Immature natural killer cell (primary cell): ENCODE data around the gene SEMA4F. TPM values are rescaled to one million over a fixed set of nuclear protein-coding genes. Genes with fewer than 3 reads are reported as not detected.

Source experiments
- DNase-seq, 3 donors: peaks; one replicate each; pipeline ENCODE4 v3.0.0; 2022; ENCODE audit warnings: mixed read lengths in 1 of 3
- H3K27ac Mint-ChIP-seq, 6 donors: one replicate each; pipeline ENCODE4 v1.8.0; 2020; ENCODE audit warnings: mixed read lengths in 6 of 6, mild to moderate bottlenecking in 5 of 6, inconsistent platforms in 4 of 6, moderate library complexity in 3 of 6
- H3K27me3 Mint-ChIP-seq, 3 donors: one replicate each; pipeline ENCODE4 v1.8.0; 2020 to 2021; ENCODE audit warnings: low read depth in 3 of 3, mild to moderate bottlenecking in 3 of 3, mixed read lengths in 3 of 3, moderate library complexity in 3 of 3, inconsistent platforms in 1 of 3
- H3K36me3 Mint-ChIP-seq, 3 donors: one replicate each; pipeline ENCODE4 v1.8.0; 2020; ENCODE audit warnings: mixed read lengths in 3 of 3, inconsistent platforms in 2 of 3, mild to moderate bottlenecking in 2 of 3
- H3K4me1 Mint-ChIP-seq, 2 donors: one replicate each; pipeline ENCODE4 v1.8.0; 2020; ENCODE audit warnings: inconsistent platforms in 2 of 2, mild to moderate bottlenecking in 2 of 2, mixed read lengths in 2 of 2, moderate library complexity in 1 of 2
- H3K4me3 Mint-ChIP-seq, 5 donors: one replicate each; pipeline ENCODE4 v1.8.0; 2020; ENCODE audit warnings: mild to moderate bottlenecking in 5 of 5, mixed read lengths in 5 of 5, inconsistent platforms in 3 of 5, moderate library complexity in 3 of 5
- H3K9me3 Mint-ChIP-seq, 6 donors: one replicate each; pipeline ENCODE4 v1.8.0; 2020; ENCODE audit warnings: mild to moderate bottlenecking in 6 of 6, mixed read lengths in 6 of 6, inconsistent platforms in 4 of 6, moderate library complexity in 3 of 6
- polyA plus RNA-seq, 3 donors: library from polyadenylated mRNA; unstranded; fragments of 300-500 nt; fragmentation: Illumina TruSeq; gene quantifications; one replicate each; pipeline ENCODE4 v1.2.3, GENCODE V29; 2021

Gene SEMA4F
- polyA plus RNA-seq, 3 donors from 2014 or later, result 3.7 to 9.5 (median 6.7) TPM

DNA sequence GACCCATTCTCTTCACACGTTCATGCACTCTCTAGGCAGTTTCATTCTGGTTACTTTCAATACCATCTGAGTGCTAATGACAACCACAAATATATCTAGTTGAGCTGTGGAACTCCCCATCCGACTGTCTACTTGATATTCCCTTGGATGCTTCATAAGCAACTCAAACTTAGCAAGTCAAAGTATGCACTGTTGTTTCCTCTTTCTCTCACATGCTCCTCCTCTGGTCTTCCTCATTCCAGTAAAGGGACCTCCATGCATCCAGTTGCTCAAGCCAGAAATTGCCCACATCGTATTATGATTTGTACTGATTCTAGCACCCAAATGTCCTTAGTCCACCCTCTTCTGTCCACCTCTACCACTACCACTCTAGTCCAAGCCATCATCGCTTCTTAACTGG is 22.3 kb downstream of the SEMA4F start:
- DNase-seq, result no peak
- H3K9me3 Mint-ChIP-seq, result no peaks in the 10 kb centered on the region
- no peak overlapping the region for H3K4me3 Mint-ChIP-seq
- H3K36me3 Mint-ChIP-seq, result peaks cover 32 to 79% (median 33%) of the 10 kb centered on the region in 3 donors
- H3K4me1 Mint-ChIP-seq, result no peaks in the 10 kb centered on the region
- H3K27me3 Mint-ChIP-seq, result no peaks in the 10 kb centered on the region
- no peak overlapping the region for H3K27ac Mint-ChIP-seq

DNA sequence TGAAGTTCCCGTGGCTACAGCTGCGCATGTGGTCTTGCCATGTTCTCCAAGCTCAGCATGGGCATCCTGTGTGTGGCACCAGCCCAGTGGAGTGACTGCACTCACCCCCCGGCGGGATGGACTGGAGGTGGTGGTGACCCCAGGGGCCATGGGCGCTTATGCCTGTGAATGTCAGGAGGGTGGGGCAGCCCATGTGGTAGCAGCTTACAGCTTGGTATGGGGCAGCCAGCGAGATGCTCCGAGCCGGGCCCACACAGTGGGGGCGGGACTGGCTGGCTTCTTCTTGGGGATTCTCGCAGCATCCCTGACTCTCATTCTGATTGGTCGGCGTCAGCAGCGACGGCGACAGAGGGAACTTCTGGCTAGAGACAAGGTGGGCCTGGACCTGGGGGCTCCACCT is 25.6 kb downstream of the SEMA4F start:
- no peaks in the 10 kb centered on the region for H3K4me1 Mint-ChIP-seq
- peaks cover 28 to 61% (median 33%) of the 10 kb centered on the region in 3 donors for H3K36me3 Mint-ChIP-seq
- no peak overlapping the region for H3K4me3 Mint-ChIP-seq

DNA sequence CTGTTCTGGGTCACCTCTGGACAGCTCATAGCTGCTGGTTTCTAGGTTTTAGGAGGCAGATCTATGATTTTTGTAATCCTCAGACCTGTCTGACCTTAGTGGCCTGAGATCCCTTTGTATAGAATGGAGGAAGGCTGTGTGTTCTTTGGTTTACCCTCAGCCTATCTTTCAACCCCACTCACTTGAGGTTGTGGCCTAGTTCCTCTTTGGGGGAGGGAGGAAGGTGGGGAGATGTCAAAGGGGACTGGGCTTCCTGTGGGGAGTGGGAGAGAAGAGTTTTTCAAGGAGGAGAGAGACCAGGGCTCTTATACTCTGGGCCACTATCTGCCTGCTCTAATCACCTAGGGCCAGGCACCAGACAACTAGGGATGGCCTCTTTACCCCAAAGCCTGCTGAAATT is 28.5 kb downstream of the SEMA4F start:
- Mint-ChIP-seq H3K27ac (no peak overlapping the region), H3K36me3 (peaks cover 14 to 44% (median 17%) of the 10 kb centered on the region in 3 donors)

More for the DNA sequence above, 25.6 kb downstream of the SEMA4F start:
- Mint-ChIP-seq H3K27ac (no peak overlapping the region), H3K9me3 (no peaks in the 10 kb centered on the region), H3K27me3 (no peaks in the 10 kb centered on the region)
- no peak for DNase-seq

DNA sequence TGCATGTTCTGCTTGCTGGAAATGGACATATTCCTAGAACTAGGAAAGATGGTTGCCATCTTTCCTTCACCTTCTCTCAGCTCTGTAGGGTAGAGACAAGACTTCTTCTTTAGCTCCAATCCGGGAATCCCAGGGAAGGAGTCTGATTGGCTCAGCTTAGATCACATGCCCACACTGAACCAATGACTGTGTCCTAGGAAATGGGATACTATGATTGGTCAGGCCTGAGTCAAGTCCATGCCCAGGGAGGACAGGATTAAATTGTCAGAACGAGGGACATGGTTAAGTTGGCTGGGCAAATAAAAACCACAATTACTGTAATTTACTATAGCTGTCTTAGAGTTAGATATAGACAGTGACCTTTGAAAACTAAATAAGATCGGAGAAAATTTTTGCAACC is 31.4 kb downstream of the SEMA4F start:
- Mint-ChIP-seq H3K4me3 (no peak overlapping the region), H3K27me3 (peaks cover 0 to 2% (median 0%) of the 10 kb centered on the region in 3 donors), H3K36me3 (peaks cover 5 to 24% (median 8%) of the 10 kb centered on the region in 3 donors), H3K27ac (no peak overlapping the region), H3K4me1 (no peaks in the 10 kb centered on the region), H3K9me3 (no peaks in the 10 kb centered on the region)
- no peak for DNase-seq

More for the DNA sequence above, 28.5 kb downstream of the SEMA4F start:
- H3K27me3 Mint-ChIP-seq, result no peaks in the 10 kb centered on the region
- DNase-seq, result no peak
- H3K4me3 Mint-ChIP-seq, result no peak overlapping the region
- no peaks in the 10 kb centered on the region for H3K9me3 Mint-ChIP-seq
- H3K4me1 Mint-ChIP-seq, result no peaks in the 10 kb centered on the region

DNA sequence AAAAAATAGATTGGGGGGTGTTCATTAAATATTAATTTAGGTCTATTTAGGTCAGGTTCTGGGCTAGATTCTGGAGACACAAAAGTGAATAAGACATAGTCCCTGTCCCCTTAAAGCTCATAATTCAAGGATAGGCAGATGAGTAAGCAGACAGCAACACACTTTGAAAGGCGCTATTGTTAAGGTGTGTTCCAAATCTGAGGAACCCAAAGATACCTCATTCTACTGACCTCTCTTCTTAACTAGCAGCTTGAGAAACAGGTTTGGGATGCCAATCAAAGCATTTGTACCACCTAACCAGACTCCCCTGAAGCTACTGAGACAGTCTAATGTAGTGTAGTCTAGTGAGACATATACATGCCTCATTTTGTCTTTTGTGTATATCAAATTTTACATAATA is 34.8 kb downstream of the SEMA4F start:
- H3K36me3 Mint-ChIP-seq, result peaks cover 0 to 10% (median 0%) of the 10 kb centered on the region in 3 donors
- no peak for DNase-seq
- H3K4me3 Mint-ChIP-seq, result no peak overlapping the region
- H3K9me3 Mint-ChIP-seq, result no peaks in the 10 kb centered on the region
- no peaks in the 10 kb centered on the region for H3K4me1 Mint-ChIP-seq
- H3K27me3 Mint-ChIP-seq, result peaks cover 0 to 4% (median 2%) of the 10 kb centered on the region in 3 donors
- no peak overlapping the region for H3K27ac Mint-ChIP-seq

DNA sequence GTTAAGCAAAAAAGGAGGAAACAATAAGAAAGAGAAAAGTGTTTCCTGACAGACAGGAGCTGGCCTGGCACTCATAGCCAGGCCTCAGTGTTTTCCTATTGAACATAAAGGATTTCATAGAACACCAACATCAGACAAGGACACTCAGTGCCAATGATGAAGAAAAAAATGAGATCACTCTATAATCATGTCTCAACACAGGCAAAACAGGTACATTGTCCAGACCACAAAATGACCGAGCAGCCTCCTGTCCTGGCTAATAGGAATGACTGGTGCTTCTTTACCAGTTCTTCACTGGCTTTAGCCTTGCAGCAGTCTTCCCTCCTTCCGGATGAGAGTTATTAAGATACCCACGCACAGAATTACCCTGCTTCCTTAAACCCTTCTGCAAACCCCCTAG is 35.6 kb downstream of the SEMA4F start:
- Mint-ChIP-seq H3K4me1 (no peaks in the 10 kb centered on the region), H3K9me3 (no peaks in the 10 kb centered on the region), H3K36me3 (peaks cover 0 to 10% (median 0%) of the 10 kb centered on the region in 3 donors), H3K27ac (no peak overlapping the region), H3K27me3 (peaks cover 0 to 4% (median 2%) of the 10 kb centered on the region in 3 donors), H3K4me3 (no peak overlapping the region)
- no peak for DNase-seq

DNA sequence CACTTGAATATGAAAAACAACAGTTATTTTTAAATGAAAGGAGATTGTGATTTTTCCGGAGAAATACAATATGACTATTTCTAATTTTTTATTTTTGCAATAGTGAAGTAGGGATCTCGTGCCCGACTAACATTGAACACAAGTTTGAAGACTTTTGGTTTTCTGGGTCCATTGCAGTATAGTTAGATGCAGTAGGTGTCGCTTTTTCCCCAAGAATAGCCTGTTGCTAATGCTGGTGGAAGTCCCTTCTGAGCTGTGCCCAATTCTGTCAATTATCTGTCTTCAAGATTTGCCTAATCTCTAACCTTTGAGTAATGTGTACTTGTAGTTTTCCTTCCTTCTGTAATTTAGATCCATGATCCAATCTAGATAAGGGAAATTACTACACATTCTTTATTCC is 36.5 kb downstream of the SEMA4F start:
- Mint-ChIP-seq H3K27ac (no peak overlapping the region), H3K9me3 (no peaks in the 10 kb centered on the region), H3K36me3 (peaks cover 0 to 10% (median 5%) of the 10 kb centered on the region in 3 donors), H3K27me3 (peaks cover 0 to 4% (median 2%) of the 10 kb centered on the region in 3 donors), H3K4me1 (no peaks in the 10 kb centered on the region), H3K4me3 (no peak overlapping the region)
- peak in 2 of 3 donors; percentile 6 to 7 for DNase-seq

DNA sequence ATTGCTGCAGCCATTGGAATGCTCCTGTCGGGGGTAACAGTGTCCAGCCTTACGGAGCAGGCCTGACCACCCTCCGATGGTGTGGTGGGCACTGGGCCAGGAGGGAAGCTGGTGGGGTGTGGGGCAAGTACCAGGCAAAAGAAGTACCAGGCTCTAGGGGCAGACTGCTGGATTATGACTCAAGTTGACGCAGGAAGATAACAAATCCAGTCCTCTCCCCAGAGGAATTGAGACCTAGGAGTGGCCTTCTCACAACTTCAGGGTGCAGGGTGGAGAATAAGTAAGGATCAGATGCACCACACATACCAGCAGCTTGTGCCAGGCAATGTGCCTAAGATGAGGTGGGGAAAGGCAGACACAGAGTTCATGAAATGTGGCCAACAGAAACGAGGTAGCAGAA is 37.9 kb downstream of the SEMA4F start:
- Mint-ChIP-seq H3K4me3 (no peak overlapping the region), H3K27ac (no peak overlapping the region)

DNA sequence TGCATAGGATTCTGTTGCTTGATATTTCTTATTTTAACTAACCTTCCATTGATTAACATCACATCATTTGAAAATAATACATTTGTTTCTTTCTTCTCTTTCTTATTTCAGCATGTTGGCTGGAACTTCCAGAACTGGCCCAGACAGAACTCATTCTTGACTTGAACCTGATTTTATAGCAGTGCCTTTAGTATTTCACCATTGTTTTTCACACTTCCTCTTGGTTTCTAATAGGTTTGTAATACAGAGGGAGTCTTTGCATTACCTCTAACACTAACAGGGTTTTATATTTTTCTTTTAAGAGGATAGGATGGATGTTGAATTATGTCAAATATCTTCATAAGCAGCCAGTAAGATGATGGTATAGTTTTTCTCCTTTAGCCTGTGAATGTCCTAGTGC is 39.2 kb downstream of the SEMA4F start:
- Mint-ChIP-seq H3K27ac (no peak overlapping the region), H3K9me3 (no peaks in the 10 kb centered on the region), H3K4me1 (no peaks in the 10 kb centered on the region), H3K27me3 (peaks cover 0 to 4% (median 2%) of the 10 kb centered on the region in 3 donors), H3K36me3 (peaks cover 0 to 9% (median 6%) of the 10 kb centered on the region in 3 donors), H3K4me3 (no peak overlapping the region)
- DNase-seq, result no peak

More for the DNA sequence above, 37.9 kb downstream of the SEMA4F start:
- H3K27me3 Mint-ChIP-seq, result peaks cover 0 to 4% (median 2%) of the 10 kb centered on the region in 3 donors
- H3K9me3 Mint-ChIP-seq, result no peaks in the 10 kb centered on the region
- no peaks in the 10 kb centered on the region for H3K4me1 Mint-ChIP-seq
- H3K36me3 Mint-ChIP-seq, result peaks cover 0 to 7% (median 6%) of the 10 kb centered on the region in 3 donors
- DNase-seq, result no peak

DNA sequence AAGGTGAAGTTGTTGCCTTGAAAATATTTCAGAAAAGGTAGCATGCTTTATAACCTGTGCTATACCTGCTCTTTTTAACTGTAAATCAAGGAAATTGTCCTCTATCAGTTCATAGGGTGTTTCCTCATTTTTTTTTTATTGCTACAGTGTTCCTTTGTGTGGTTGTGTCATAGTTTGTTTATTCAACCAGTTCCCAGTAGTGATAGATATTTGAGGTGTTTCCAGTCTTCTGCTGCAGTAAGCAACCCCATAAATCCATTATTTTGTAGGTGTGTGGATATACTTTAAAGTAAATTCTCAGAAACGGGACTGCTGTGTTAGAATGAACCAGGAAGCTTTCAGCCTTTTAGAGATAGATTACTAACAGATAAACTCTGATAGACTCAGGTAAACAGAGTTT is 39.6 kb downstream of the SEMA4F start:
- peaks cover 0 to 9% (median 6%) of the 10 kb centered on the region in 3 donors for H3K36me3 Mint-ChIP-seq

DNA sequence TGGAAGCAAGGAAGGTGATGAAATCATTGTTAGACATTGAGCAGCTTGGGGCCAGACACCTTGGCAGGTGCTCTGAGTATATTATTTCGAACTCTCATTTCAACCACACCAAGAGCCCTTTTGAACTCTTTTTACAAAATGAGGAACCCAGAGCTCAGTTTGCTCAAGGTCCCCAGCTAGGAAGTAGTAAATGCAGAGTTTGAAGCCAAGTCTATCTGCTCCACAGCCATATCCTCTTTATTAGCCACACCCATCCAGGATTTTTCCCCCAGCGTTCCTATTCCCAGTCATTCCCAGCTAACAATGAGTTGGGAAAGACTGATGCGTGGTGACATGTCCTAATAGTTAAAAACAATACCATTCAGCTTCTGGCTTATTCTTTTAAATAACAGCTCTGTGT is 40.2 kb downstream of the SEMA4F start:
- Mint-ChIP-seq H3K4me3 (no peak overlapping the region), H3K4me1 (no peaks in the 10 kb centered on the region), H3K9me3 (no peaks in the 10 kb centered on the region), H3K27me3 (peaks cover 0 to 6% (median 2%) of the 10 kb centered on the region in 3 donors), H3K27ac (no peak overlapping the region), H3K36me3 (peaks cover 0 to 10% (median 6%) of the 10 kb centered on the region in 3 donors)
- no peak for DNase-seq

More for the DNA sequence above, 39.6 kb downstream of the SEMA4F start:
- Mint-ChIP-seq H3K9me3 (no peaks in the 10 kb centered on the region), H3K4me1 (no peaks in the 10 kb centered on the region), H3K4me3 (no peak overlapping the region), H3K27ac (no peak overlapping the region), H3K27me3 (peaks cover 0 to 5% (median 2%) of the 10 kb centered on the region in 3 donors)
- DNase-seq, result no peak

DNA sequence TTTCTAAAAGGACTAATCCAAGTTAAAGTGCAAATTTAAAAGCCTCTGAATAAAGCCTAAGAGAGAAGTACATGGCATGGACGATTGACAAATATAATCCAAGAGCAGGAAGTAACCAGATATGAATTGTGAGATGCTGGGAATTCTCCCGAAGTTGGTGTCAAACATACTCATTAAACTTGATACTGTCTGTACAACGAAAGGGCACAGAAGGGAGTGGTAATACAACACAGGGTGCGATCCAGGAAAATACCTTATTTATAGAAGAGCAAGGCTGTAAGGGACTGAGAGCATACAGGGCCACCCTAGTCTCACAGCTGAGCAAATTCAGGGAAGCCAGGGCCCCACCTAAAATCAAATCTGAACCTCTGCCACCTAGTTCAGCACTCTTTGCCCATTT is 41.6 kb downstream of the SEMA4F start:
- Mint-ChIP-seq H3K27ac (no peak overlapping the region), H3K4me3 (no peak overlapping the region), H3K9me3 (no peaks in the 10 kb centered on the region), H3K4me1 (no peaks in the 10 kb centered on the region), H3K36me3 (peaks cover 0 to 19% (median 9%) of the 10 kb centered on the region in 3 donors), H3K27me3 (peaks cover 0 to 3% (median 2%) of the 10 kb centered on the region in 3 donors)
- DNase-seq, result no peak

DNA sequence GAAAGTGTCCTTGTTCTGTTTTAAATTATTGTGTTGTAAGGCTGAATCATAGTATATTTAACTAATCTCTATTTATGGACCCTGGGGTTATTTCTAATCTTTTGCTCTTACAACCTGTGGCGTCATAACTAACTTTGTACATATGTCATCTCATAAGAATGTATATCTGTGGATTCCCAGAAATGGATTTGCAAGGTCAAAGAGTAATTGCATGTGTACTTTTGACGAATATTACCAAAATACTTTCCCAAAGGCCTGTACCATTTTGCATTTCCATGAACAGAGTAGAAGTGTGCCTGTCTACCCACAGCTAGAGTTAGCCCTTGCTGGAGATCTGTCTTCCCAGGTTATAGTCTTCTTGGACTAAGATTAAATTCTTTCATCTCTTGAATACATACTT is 42.8 kb downstream of the SEMA4F start:
- no peaks in the 10 kb centered on the region for H3K9me3 Mint-ChIP-seq
- H3K27me3 Mint-ChIP-seq, result peaks cover 0 to 3% (median 1%) of the 10 kb centered on the region in 3 donors
- peaks cover 0 to 19% (median 9%) of the 10 kb centered on the region in 3 donors for H3K36me3 Mint-ChIP-seq
- no peaks in the 10 kb centered on the region for H3K4me1 Mint-ChIP-seq
- H3K27ac Mint-ChIP-seq, result no peak overlapping the region
- DNase-seq, result no peak
- no peak overlapping the region for H3K4me3 Mint-ChIP-seq

DNA sequence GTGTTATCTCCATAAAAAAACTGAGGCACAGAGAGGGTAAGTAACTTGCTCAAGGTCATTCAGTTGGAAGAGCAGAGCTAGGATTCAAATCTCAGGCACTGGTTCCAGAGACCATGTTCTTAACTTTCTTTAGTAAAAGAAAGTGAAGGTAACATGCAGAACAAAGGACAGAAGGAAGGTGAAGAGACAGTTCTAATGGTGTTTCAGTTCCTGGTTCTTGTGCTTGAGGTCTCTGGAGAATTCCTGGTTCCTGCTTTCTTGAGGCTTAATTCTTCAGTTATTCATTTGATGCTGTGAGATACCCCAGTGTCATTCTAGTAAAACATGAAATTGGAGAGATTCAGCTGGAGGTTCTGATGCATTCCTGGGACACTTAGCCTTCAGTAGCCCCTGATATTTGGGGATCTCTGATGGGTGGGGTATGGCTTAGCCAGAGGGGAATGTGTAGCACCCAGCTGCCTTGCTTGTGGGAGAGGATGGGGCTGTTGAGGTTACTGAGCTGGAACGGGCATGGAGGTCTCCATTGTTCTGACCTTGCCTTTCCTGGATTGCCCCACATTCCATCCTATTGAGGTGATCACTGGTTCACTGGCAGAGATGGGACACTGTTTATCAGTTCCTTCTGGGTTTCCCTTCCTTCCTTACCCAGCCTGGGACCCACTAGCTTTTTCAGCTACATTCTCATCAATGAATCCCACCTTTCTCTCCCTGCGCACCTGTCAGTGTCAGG is 46.8 kb downstream of the SEMA4F start:
- peaks cover 4 to 20% (median 8%) of the 10 kb centered on the region in 3 donors for H3K36me3 Mint-ChIP-seq
- no peaks in the 10 kb centered on the region for H3K4me1 Mint-ChIP-seq
- H3K27me3 Mint-ChIP-seq, result peaks cover 0 to 2% (median 1%) of the 10 kb centered on the region in 3 donors
- no peak overlapping the region for H3K27ac Mint-ChIP-seq
- no peak overlapping the region for H3K4me3 Mint-ChIP-seq
- no peaks in the 10 kb centered on the region for H3K9me3 Mint-ChIP-seq
- no peak for DNase-seq
